ENCODE measurements around the gene BRD1.

The BRD1 gene

GRCh38 chr22:49754696-49755630 lies 72.7 kb downstream of the BRD1 start:
- Histone ChIP-seq H3K4me3 (ENCODE audit: low read length) (no peak overlapping the region), H3K9ac (ENCODE audit: low read length) (no peak overlapping the region), H3K9me3 (ENCODE audit: control insufficient read depth, low read depth, low read length) (no peaks in the 10 kb centered on the region), H3K27ac (ENCODE audit: low read length) (no peak overlapping the region), H3K27me3 (ENCODE audit: control insufficient read depth, insufficient read depth, low read length) (no peaks in the 10 kb centered on the region), H3K4me1 (ENCODE audit: control insufficient read depth, low read depth, low read length) (no peaks in the 10 kb centered on the region), H3K36me3 (ENCODE audit: control insufficient read depth, low read depth, low read length) (no peaks in the 10 kb centered on the region)

GRCh38 chr22:49753961-49754695 lies 73.5 kb downstream of the BRD1 start:
- no peaks in the 10 kb centered on the region for H3K4me1 ChIP-seq (ENCODE audit: control insufficient read depth, low read depth, low read length)
- no peak overlapping the region for H3K9ac ChIP-seq (ENCODE audit: low read length)
- no peaks in the 10 kb centered on the region for H3K9me3 ChIP-seq (ENCODE audit: control insufficient read depth, low read depth, low read length)
- H3K4me3 ChIP-seq (ENCODE audit: low read length): no peak overlapping the region
- H3K27me3 ChIP-seq (ENCODE audit: control insufficient read depth, insufficient read depth, low read length): no peaks in the 10 kb centered on the region
- H3K36me3 ChIP-seq (ENCODE audit: control insufficient read depth, low read depth, low read length): no peaks in the 10 kb centered on the region
- H3K27ac ChIP-seq (ENCODE audit: low read length): no peak overlapping the region

- Histone ChIP-seq H3K9ac (ENCODE audit: low read length) (no peak overlapping the region), H3K4me1 (ENCODE audit: control insufficient read depth, low read depth, low read length) (no peaks in the 10 kb centered on the region), H3K9me3 (ENCODE audit: control insufficient read depth, low read depth, low read length) (no peaks in the 10 kb centered on the region), H3K36me3 (ENCODE audit: control insufficient read depth, low read depth, low read length) (no peaks in the 10 kb centered on the region), H3K27ac (ENCODE audit: low read length) (no peak overlapping the region), H3K27me3 (ENCODE audit: control insufficient read depth, insufficient read depth, low read length) (no peaks in the 10 kb centered on the region), H3K4me3 (ENCODE audit: low read length) (no peak overlapping the region)
Measured at GRCh38 chr22:49753276-49753890, 74.3 kb downstream of the BRD1 start.

- Histone ChIP-seq H3K4me1 (ENCODE audit: control insufficient read depth, low read depth, low read length) (no peaks in the 10 kb centered on the region), H3K27ac (ENCODE audit: low read length) (no peak overlapping the region), H3K27me3 (ENCODE audit: control insufficient read depth, insufficient read depth, low read length) (no peaks in the 10 kb centered on the region), H3K9ac (ENCODE audit: low read length) (no peak overlapping the region), H3K9me3 (ENCODE audit: control insufficient read depth, low read depth, low read length) (peaks cover under 1% of the 10 kb centered on the region), H3K36me3 (ENCODE audit: control insufficient read depth, low read depth, low read length) (no peaks in the 10 kb centered on the region), H3K4me3 (ENCODE audit: low read length) (no peak overlapping the region)
Measured at GRCh38 chr22:49752598-49753091, 75.0 kb downstream of the BRD1 start.

GRCh38 chr22:49751966-49752597 lies 75.6 kb downstream of the BRD1 start:
- Histone ChIP-seq H3K27ac (ENCODE audit: low read length) (no peak overlapping the region), H3K27me3 (ENCODE audit: control insufficient read depth, insufficient read depth, low read length) (no peaks in the 10 kb centered on the region), H3K36me3 (ENCODE audit: control insufficient read depth, low read depth, low read length) (no peaks in the 10 kb centered on the region), H3K4me3 (ENCODE audit: low read length) (no peak overlapping the region), H3K9me3 (ENCODE audit: control insufficient read depth, low read depth, low read length) (peaks cover 4% of the 10 kb centered on the region), H3K9ac (ENCODE audit: low read length) (no peak overlapping the region), H3K4me1 (ENCODE audit: control insufficient read depth, low read depth, low read length) (no peaks in the 10 kb centered on the region)

- peaks cover 4% of the 10 kb centered on the region for H3K9me3 ChIP-seq (ENCODE audit: control insufficient read depth, low read depth, low read length)
Measured at GRCh38 chr22:49751318-49751965, 76.2 kb downstream of the BRD1 start.

GRCh38 chr22:49749885-49750510 lies 77.7 kb downstream of the BRD1 start:
- Histone ChIP-seq H3K4me3 (ENCODE audit: low read length) (no peak overlapping the region), H3K27ac (ENCODE audit: low read length) (no peak overlapping the region), H3K9me3 (ENCODE audit: control insufficient read depth, low read depth, low read length) (peaks cover 4% of the 10 kb centered on the region), H3K27me3 (ENCODE audit: control insufficient read depth, insufficient read depth, low read length) (no peaks in the 10 kb centered on the region), H3K9ac (ENCODE audit: low read length) (no peak overlapping the region), H3K36me3 (ENCODE audit: control insufficient read depth, low read depth, low read length) (no peaks in the 10 kb centered on the region), H3K4me1 (ENCODE audit: control insufficient read depth, low read depth, low read length) (no peaks in the 10 kb centered on the region)

More at GRCh38 chr22:49751318-49751965, 76.2 kb downstream of the BRD1 start:
- no peak overlapping the region for H3K9ac ChIP-seq (ENCODE audit: low read length)
- H3K4me1 ChIP-seq (ENCODE audit: control insufficient read depth, low read depth, low read length): no peaks in the 10 kb centered on the region
- H3K27ac ChIP-seq (ENCODE audit: low read length): no peak overlapping the region
- H3K36me3 ChIP-seq (ENCODE audit: control insufficient read depth, low read depth, low read length): no peaks in the 10 kb centered on the region
- no peak overlapping the region for H3K4me3 ChIP-seq (ENCODE audit: low read length)
- H3K27me3 ChIP-seq (ENCODE audit: control insufficient read depth, insufficient read depth, low read length): no peaks in the 10 kb centered on the region

GRCh38 chr22:49749227-49749626 lies 78.4 kb downstream of the BRD1 start:
- Histone ChIP-seq H3K9me3 (ENCODE audit: control insufficient read depth, low read depth, low read length) (peaks cover 7% of the 10 kb centered on the region), H3K36me3 (ENCODE audit: control insufficient read depth, low read depth, low read length) (no peaks in the 10 kb centered on the region), H3K4me3 (ENCODE audit: low read length) (no peak overlapping the region), H3K4me1 (ENCODE audit: control insufficient read depth, low read depth, low read length) (no peaks in the 10 kb centered on the region), H3K9ac (ENCODE audit: low read length) (no peak overlapping the region), H3K27ac (ENCODE audit: low read length) (no peak overlapping the region), H3K27me3 (ENCODE audit: control insufficient read depth, insufficient read depth, low read length) (no peaks in the 10 kb centered on the region)

- H3K4me3 ChIP-seq (ENCODE audit: low read length): no peak overlapping the region
- H3K9me3 ChIP-seq (ENCODE audit: control insufficient read depth, low read depth, low read length): peaks cover 7% of the 10 kb centered on the region
- H3K9ac ChIP-seq (ENCODE audit: low read length): no peak overlapping the region
- no peaks in the 10 kb centered on the region for H3K27me3 ChIP-seq (ENCODE audit: control insufficient read depth, insufficient read depth, low read length)
- H3K4me1 ChIP-seq (ENCODE audit: control insufficient read depth, low read depth, low read length): no peaks in the 10 kb centered on the region
- no peaks in the 10 kb centered on the region for H3K36me3 ChIP-seq (ENCODE audit: control insufficient read depth, low read depth, low read length)
- no peak overlapping the region for H3K27ac ChIP-seq (ENCODE audit: low read length)
Measured at GRCh38 chr22:49748514-49748913, 79.2 kb downstream of the BRD1 start.

GRCh38 chr22:49747716-49748115 lies 80.0 kb downstream of the BRD1 start:
- Histone ChIP-seq H3K4me1 (ENCODE audit: control insufficient read depth, low read depth, low read length) (no peaks in the 10 kb centered on the region), H3K9ac (ENCODE audit: low read length) (no peak overlapping the region), H3K36me3 (ENCODE audit: control insufficient read depth, low read depth, low read length) (no peaks in the 10 kb centered on the region), H3K9me3 (ENCODE audit: control insufficient read depth, low read depth, low read length) (peaks cover 10% of the 10 kb centered on the region), H3K4me3 (ENCODE audit: low read length) (no peak overlapping the region), H3K27ac (ENCODE audit: low read length) (no peak overlapping the region), H3K27me3 (ENCODE audit: control insufficient read depth, insufficient read depth, low read length) (no peaks in the 10 kb centered on the region)
